H1 (cell line): ENCODE data around the gene ELAVL1. TPM values are rescaled to one million over a fixed set of nuclear protein-coding genes. Genes with fewer than 3 reads are reported as not detected.

Experiments
- CTCF ChIA-PET: fragments of 300-600 bp; sonication (Branson Sonifier 250); formaldehyde crosslinking; loops from one replicate; lab custom pipeline; 2021; ENCODE audit not compliant: partially characterized antibody; lab: Charles Lee
- POLR2A ChIA-PET: fragments of 300-600 bp; sonication (Branson Sonifier 250); formaldehyde crosslinking; loops from one replicate; lab custom pipeline; 2021; ENCODE audit warnings: inconsistent platforms; ENCODE audit not compliant: partially characterized antibody; lab: Charles Lee
- DNase-seq, 2 experiments: peaks; one replicate each; pipeline versions ENCODE4 v3.0.0 to v3.0.0-alpha.2; 2010 to 2022; ENCODE audit warnings: low spot score in 2 of 2, low read depth in 1 of 2, mixed read lengths in 1 of 2
- FAIRE-seq: peaks from 2 replicates; lab custom pipeline; 2011; peaks lifted over from hg19 to GRCh38; lab: Jason Lieb, UNC
- H2AFZ ChIP-seq: 2 replicates; pipeline ENCODE4 v1.8.1; 2012; ENCODE audit warnings: low read length, inconsistent platforms
- H2AK5ac ChIP-seq: 2 replicates; pipeline ENCODE4 v1.6.1; 2013; ENCODE audit warnings: low read depth, low read length
- H2BK120ac ChIP-seq: replicated peaks from 2 replicates; pipeline ENCODE3; 2013; ENCODE audit warnings: low read depth, low read length, inconsistent platforms
- H2BK12ac ChIP-seq: 2 replicates; pipeline ENCODE4 v1.6.1; 2013; ENCODE audit warnings: low read depth, low read length
- H2BK15ac ChIP-seq: 2 replicates; pipeline ENCODE4 v1.6.1; 2013; ENCODE audit warnings: low read length
- H2BK20ac ChIP-seq: 2 replicates; pipeline ENCODE4 v1.6.1; 2013; ENCODE audit warnings: low read length
- H2BK5ac ChIP-seq: 2 replicates; pipeline ENCODE4 v1.6.1; 2013; ENCODE audit warnings: low read depth, low read length
- H3K14ac ChIP-seq: 2 replicates; pipeline ENCODE4 v1.6.1; 2013; ENCODE audit warnings: inconsistent platforms; ENCODE audit not compliant: insufficient read length
- H3K18ac ChIP-seq: 2 replicates; pipeline ENCODE4 v1.6.1; 2013; ENCODE audit warnings: low read length; ENCODE audit errors: extremely low read depth
- H3K23ac ChIP-seq: 2 replicates; pipeline ENCODE4 v1.6.1; 2013; ENCODE audit warnings: inconsistent platforms; ENCODE audit not compliant: insufficient read length
- H3K23me2 ChIP-seq: 2 replicates; pipeline ENCODE4 v1.6.1; 2013; ENCODE audit warnings: low read depth, low read length
- H3K27ac ChIP-seq: 2 replicates; pipeline ENCODE4 v1.6.1; 2011; ENCODE audit warnings: low read depth, low read length, inconsistent platforms
- H3K27me3 ChIP-seq, 4 experiments: replicated peaks in 1 of 4; 1 replicate in 1 of 4; 2 replicates in 3 of 4; pipeline versions ENCODE4 v1.6.1 to v1.8.1; 2011 to 2013; ENCODE audit warnings: low read length in 3 of 4, mild to moderate bottlenecking in 3 of 4, inconsistent platforms in 2 of 4, mixed read lengths in 2 of 4, moderate library complexity in 1 of 4; ENCODE audit not compliant: control insufficient read depth in 3 of 4, insufficient read depth in 3 of 4; ENCODE audit errors: extremely low read depth in 1 of 4
- H3K36me3 ChIP-seq, 4 experiments: 2 replicates each; pipeline versions ENCODE4 v1.6.1 to v1.8.1; 2011 to 2013; ENCODE audit warnings: mild to moderate bottlenecking in 4 of 4, low read length in 3 of 4, moderate library complexity in 2 of 4, control low read depth in 1 of 4, inconsistent platforms in 1 of 4; ENCODE audit not compliant: insufficient read depth in 4 of 4, control insufficient read depth in 2 of 4
- H3K4ac ChIP-seq: replicated peaks from 2 replicates; pipeline ENCODE3; 2013; ENCODE audit warnings: low read length, low read depth, mixed read lengths, inconsistent platforms; ENCODE audit not compliant: insufficient read length
- H3K4me1 ChIP-seq, 4 experiments: replicated peaks in 1 of 4; 1 replicate in 1 of 4; 2 replicates in 3 of 4; pipeline versions ENCODE4 v1.6.1 to v1.8.1; 2011 to 2013; ENCODE audit warnings: low read length in 3 of 4, inconsistent platforms in 2 of 4, mixed read lengths in 1 of 4; ENCODE audit not compliant: insufficient read depth in 4 of 4, control insufficient read depth in 3 of 4
- H3K4me2 ChIP-seq, 2 experiments: 2 replicates each; pipeline versions ENCODE4 v1.6.1 to v1.8.1; 2011 to 2013; ENCODE audit warnings: low read depth in 2 of 2, low read length in 2 of 2, control low read depth in 1 of 2, inconsistent platforms in 1 of 2, mild to moderate bottlenecking in 1 of 2; ENCODE audit not compliant: insufficient read depth in 1 of 2
- H3K4me3 ChIP-seq, 4 experiments: fragments of 200-600, 300-600 bp in 1 of 4; sonication (generic), shearing (Covaris generic), sonication (Bioruptor Twin) in 1 of 4; 2 replicates each; pipeline versions ENCODE4 v1.5.1 to v1.8.1; 2011 to 2016; ENCODE audit warnings: low read length in 4 of 4, low read depth in 3 of 4, control low read depth in 2 of 4, inconsistent platforms in 2 of 4, mild to moderate bottlenecking in 2 of 4, mixed read lengths in 1 of 4, moderate library complexity in 1 of 4; ENCODE audit not compliant: insufficient read depth in 2 of 4; ENCODE audit errors: extremely low read depth in 1 of 4
- H3K56ac ChIP-seq: replicated peaks from 2 replicates; pipeline ENCODE3; 2013; ENCODE audit warnings: low read depth, mild to moderate bottlenecking, mixed read lengths, low read length, inconsistent platforms; ENCODE audit not compliant: insufficient read length
- H3K79me1 ChIP-seq: 2 replicates; pipeline ENCODE4 v1.6.1; 2013; ENCODE audit warnings: low read depth, low read length, control low read depth
- H3K79me2 ChIP-seq, 2 experiments: 2 replicates each; pipeline versions ENCODE4 v1.6.1 to v1.8.1; 2012 to 2013; ENCODE audit warnings: low read length in 2 of 2, mild to moderate bottlenecking in 2 of 2, inconsistent platforms in 1 of 2; ENCODE audit not compliant: insufficient read depth in 2 of 2, control insufficient read depth in 1 of 2
- H3K9ac ChIP-seq, 4 experiments: replicated peaks in 1 of 4; 1 replicate in 1 of 4; 2 replicates in 3 of 4; pipeline versions ENCODE4 v1.6.1 to v1.8.1; 2011 to 2013; ENCODE audit warnings: low read depth in 3 of 4, low read length in 3 of 4, control low read depth in 2 of 4, mild to moderate bottlenecking in 2 of 4, moderate library complexity in 2 of 4, inconsistent platforms in 1 of 4; ENCODE audit errors: extremely low read depth in 1 of 4
- H3K9me3 ChIP-seq, 2 experiments: 2 replicates each; pipeline versions ENCODE4 v1.6.1 to v1.8.1; 2012 to 2013; ENCODE audit warnings: mild to moderate bottlenecking in 2 of 2, moderate library complexity in 2 of 2, control low read depth in 1 of 2, inconsistent platforms in 1 of 2, low read depth in 1 of 2, low read length in 1 of 2, mixed read lengths in 1 of 2; ENCODE audit not compliant: insufficient read depth in 2 of 2
- H4K20me1 ChIP-seq, 2 experiments: replicated peaks in 1 of 2; 2 replicates each; pipeline versions ENCODE3 to v1.8.1; 2011 to 2013; ENCODE audit warnings: inconsistent platforms in 2 of 2, low read length in 2 of 2, mild to moderate bottlenecking in 1 of 2; ENCODE audit not compliant: insufficient read depth in 2 of 2, control insufficient read depth in 1 of 2
- H4K5ac ChIP-seq: 2 replicates; pipeline ENCODE4 v1.6.1; 2013; ENCODE audit warnings: low read length, low read depth, mixed read lengths, inconsistent platforms; ENCODE audit not compliant: insufficient read length
- H4K8ac ChIP-seq: 2 replicates; pipeline ENCODE4 v1.8.0; 2013; ENCODE audit warnings: mild to moderate bottlenecking, moderate library complexity, low read length, inconsistent platforms; ENCODE audit not compliant: insufficient read depth; ENCODE audit errors: extremely low read depth
- H4K91ac ChIP-seq: replicated peaks from 2 replicates; pipeline ENCODE3; 2013; ENCODE audit warnings: low read length, mixed read lengths, inconsistent platforms; ENCODE audit not compliant: insufficient read length
- BACH1 ChIP-seq: IDR thresholded peaks from 2 replicates; pipeline ENCODE4 v1.6.1; 2012; ENCODE audit warnings: low read length, improper control_type of control experiment
- CTCF ChIP-seq, 3 experiments: IDR thresholded peaks; 1 replicate in 2 of 3; 2 replicates in 1 of 3; pipeline versions ENCODE4 v1.5.1 to v1.6.1; 2011; ENCODE audit warnings: low read length in 3 of 3, mild to moderate bottlenecking in 3 of 3, inconsistent platforms in 2 of 3, low read depth in 1 of 3, moderate library complexity in 1 of 3; ENCODE audit not compliant: insufficient read depth in 1 of 3; ENCODE audit errors: control extremely low read depth in 1 of 3
- GTF2F1 ChIP-seq: IDR thresholded peaks from 2 replicates; pipeline ENCODE4 v1.6.1; 2012; ENCODE audit warnings: low read depth, low read length, improper control_type of control experiment, borderline replicate concordance
- JUN ChIP-seq: IDR thresholded peaks from 2 replicates; pipeline ENCODE4 v1.6.1; 2011; ENCODE audit warnings: low read depth, mild to moderate bottlenecking, improper control_type of control experiment, low read length
- KDM5A ChIP-seq: fragments of 200-600 bp; IDR thresholded peaks from 2 replicates; pipeline ENCODE4 v1.7.1; 2012; ENCODE audit warnings: mild to moderate bottlenecking, low read length, inconsistent platforms, mixed read lengths
- POLR2AphosphoS5 ChIP-seq: IDR thresholded peaks from 2 replicates; pipeline ENCODE4 v1.6.1; 2011; ENCODE audit warnings: low read depth, low read length
- RAD21 ChIP-seq, 2 experiments: IDR thresholded peaks in 1 of 2; conservative IDR thresholded peaks in 1 of 2; 2 replicates each; pipeline ENCODE4 v1.6.1; 2011; ENCODE audit warnings: low read depth in 2 of 2, low read length in 2 of 2, improper control_type of control experiment in 1 of 2, inconsistent platforms in 1 of 2, mild to moderate bottlenecking in 1 of 2, moderate library complexity in 1 of 2
- USF2 ChIP-seq: IDR thresholded peaks from 2 replicates; pipeline ENCODE4 v1.6.1; 2011; ENCODE audit warnings: low read length, improper control_type of control experiment
- WGBS, 2 experiments: shearing (Covaris generic) in 1 of 2; methylation state at CpG; one replicate each; pipeline versions ENCODE4 v1.1.6 to v1.1.7; 2013 to 2015; ENCODE audit warnings: low lambda C conversion rate in 2 of 2, mixed read lengths in 2 of 2, inconsistent platforms in 1 of 2, low coverage in 1 of 2, missing lambda C conversion rate in 1 of 2; ENCODE audit not compliant: insufficient replicate concordance in 2 of 2, insufficient coverage in 1 of 2, insufficient read length in 1 of 2; ENCODE audit errors: extremely low coverage in 1 of 2, missing lambda C conversion rate in 1 of 2; 5-methylcytosine and 5-hydroxymethylcytosine counted together
- polyA plus RNA-seq, 7 experiments: library from polyadenylated mRNA; depleted of rRNA in 3 of 7; stranded (reverse) in 5 of 7; unstranded in 2 of 7; fragments of >200 nt in 5 of 7; fragments of 200-250 nt in 2 of 7; gene quantifications; 1 replicate in 5 of 7; 2 replicates in 1 of 7; 4 replicates in 1 of 7; pipeline versions ENCODE4 v1.2.1 to v1.2.3, GENCODE V29; 2011 to 2013; ENCODE audit warnings: missing spikeins in 2 of 7, mixed read lengths in 2 of 7
- total RNA-seq: library from RNA; stranded (reverse); fragmentation: NEBNext Ultra II Directional; extraction: Animal tissue kit (Norgen Biotek cat#: 25700); gene quantifications from 2 replicates; pipeline ENCODE4 v1.2.1, GENCODE V29; 2021

The ELAVL1 gene
- total and polyA plus RNA-seq, 2 of the 8 experiments (the other 6 are each of a cell fraction or from before 2014, with no cell fraction given) = 56.7 to 163 TPM

GRCh38 chr19:7955696-7956095, 49.7 kb downstream of the ELAVL1 start:
- Histone ChIP-seq H3K4me3 (no peak overlapping the region), H2BK15ac (no peak overlapping the region), H2BK120ac (no peak overlapping the region), H3K4ac (no peak overlapping the region), H3K36me3 (peaks cover 0 to under 1% (median 0%) of the 10 kb centered on the region in 4 experiments; a peak in 3 of 8 replicates), H3K56ac (no peak overlapping the region), H2BK5ac (no peak overlapping the region), H2BK20ac (no peak overlapping the region), H3K9ac (no peak overlapping the region), H3K79me1 (no peaks in the 10 kb centered on the region), H3K27me3 (no peaks in the 10 kb centered on the region; a peak in 1 of 7 replicates), H4K5ac (no peak overlapping the region), H4K20me1 (peaks cover 0 to 3% of the 10 kb centered on the region in 2 experiments), H4K8ac (no peak overlapping the region; the same call in 1 of the 2 replicates), H3K4me2 (no peak overlapping the region), H2BK12ac (no peak overlapping the region), H2AK5ac (no peak overlapping the region), H3K18ac (no peak overlapping the region), H3K9me3 (no peaks in the 10 kb centered on the region), H2AFZ (no peak overlapping the region), H3K23ac (no peak overlapping the region), H3K79me2 (no peaks in the 10 kb centered on the region), H3K14ac (no peak overlapping the region), H4K91ac (no peak overlapping the region), H3K23me2 (peaks cover 4% of the 10 kb centered on the region; the same call in 1 of the 2 replicates), H3K27ac (no peak overlapping the region), H3K4me1 (peaks cover 0 to 4% (median 0%) of the 10 kb centered on the region in 4 experiments; a peak in 1 of 7 replicates)
- DNase-seq (no peak), FAIRE-seq (no peak)
- WGBS, 2 experiments = 95% methylated on average over 11 of the region's 11 CpGs; no CpG with 5 or more reads in 1 of the 2 experiments
- no peak for TF ChIP-seq JUN
- no peak for TF ChIP-seq KDM5A
- TF ChIP-seq BACH1 = no peak
- TF ChIP-seq POLR2AphosphoS5 = 0 out of 2 replicates have a peak, but pooled peaks have one; percentile 40
- no peak for TF ChIP-seq GTF2F1
- no peak for TF ChIP-seq CTCF (IDR thresholded peaks at IDR 0.05; ENCODE audit: control extremely low read depth in 1 of 3, insufficient read depth in 1 of 3, low read depth in 1 of 3, low read length in 3 of 3)
- TF ChIP-seq USF2 = no peak
- TF ChIP-seq RAD21 (IDR thresholded peaks at IDR 0.05 in 1 of 2, conservative IDR thresholded peaks at IDR 0.05 in 1 of 2; ENCODE audit: low read depth in 2 of 2, low read length in 2 of 2) = no peak
- ChIA-PET CTCF (interaction anchor here (2.5 to 3.2 kb wide), 2 partner anchors 11 to 14 kb away, joined by 8 to 21 read pairs; partner anchors contain the start of gene TIMM44), POLR2A (interaction anchor here (0.7 to 6.6 kb wide), 3 partner anchors 15 to 26 kb away, joined by 3 to 98 read pairs (median 7); partner anchors contain the start of gene TIMM44)
